ENCODE results near the gene MAMLD1. TPM values are rescaled to one million over a fixed set of nuclear protein-coding genes. Genes with fewer than 3 reads are reported as not detected.

MAMLD1 gene
- total RNA-seq, 1 experiment from 2014 or later = 0.48 TPM

- H3K27ac ChIP-seq (ENCODE audit: insufficient read length, low read depth, low read length) = no peak overlapping the region
- H2BK15ac ChIP-seq (ENCODE audit: low read depth, low read length) = no peak overlapping the region
- H3K9me3 ChIP-seq (ENCODE audit: control insufficient read depth, low read depth, low read length) = no peaks in the 10 kb centered on the region
- no peak overlapping the region for H4K5ac ChIP-seq (ENCODE audit: insufficient read length, low read depth, low read length)
- no CpG with 5 or more reads among the region's 6 CpGs for WGBS (ENCODE audit: extremely low coverage, insufficient read length, low lambda C conversion rate)
- H3K23me2 ChIP-seq (ENCODE audit: insufficient read length, low read depth, low read length, poor library complexity, severe bottlenecking) = no peaks in the 10 kb centered on the region
- H3K9ac ChIP-seq (ENCODE audit: extremely low read depth, insufficient read length, low read length) = no peak overlapping the region
- no peak overlapping the region for H3T11ph ChIP-seq (ENCODE audit: low read length)
- no peak overlapping the region for H4K8ac ChIP-seq (replicated peaks; ENCODE audit: insufficient read length, low read depth, low read length)
- H3K27me3 ChIP-seq (ENCODE audit: insufficient read depth, low read length) = no peaks in the 10 kb centered on the region
- H2BK5ac ChIP-seq (ENCODE audit: insufficient read length, low read length) = no peak overlapping the region
- no peak for DNase-seq
- H2AK5ac ChIP-seq (ENCODE audit: insufficient read length, low read length) = no peak overlapping the region
- TF ChIP-seq CTCF (conservative IDR thresholded peaks at IDR 0.05) = no peak
- no peak overlapping the region for H2BK20ac ChIP-seq (ENCODE audit: low read depth, low read length, poor library complexity, severe bottlenecking)
- H2BK12ac ChIP-seq (ENCODE audit: insufficient read length, low read depth, low read length) = no peak overlapping the region
- H2BK120ac ChIP-seq (ENCODE audit: low read depth, low read length, poor library complexity, severe bottlenecking) = no peak overlapping the region
- H3K18ac ChIP-seq (ENCODE audit: insufficient read length, low read depth, low read length) = no peak overlapping the region
- Mint-ChIP-seq H3K27ac (no peak overlapping the region), H3K27me3 (ENCODE audit: low read depth) (peaks cover 5% of the 10 kb centered on the region; the same call in 1 of the 2 replicates), H3K36me3 (ENCODE audit: insufficient read depth in 1 of 3, low read depth in 3 of 3) (peaks cover 0 to 4% (median 0%) of the 10 kb centered on the region in 3 experiments; a peak in 2 of 7 replicates), H3K9me3 (peaks cover 50 to 63% of the 10 kb centered on the region in 2 experiments), H3K4me1 (no peaks in the 10 kb centered on the region), H3K4me3 (no peak overlapping the region)
- no peaks in the 10 kb centered on the region for H3K79me2 ChIP-seq (ENCODE audit: insufficient read depth, low read length)
- H4K20me1 ChIP-seq (ENCODE audit: control insufficient read depth, insufficient read depth, insufficient read length) = no peaks in the 10 kb centered on the region
- H3K4me2 ChIP-seq (ENCODE audit: insufficient read depth, insufficient read length, low read length) = no peak overlapping the region
- H3K4me1 ChIP-seq (ENCODE audit: insufficient read depth, low read length) = no peaks in the 10 kb centered on the region
- no peak overlapping the region for H4K91ac ChIP-seq (ENCODE audit: insufficient read length, low read depth, low read length)
- no peak overlapping the region for H3K4ac ChIP-seq (ENCODE audit: low read depth, low read length)
- no peak overlapping the region for H3K23ac ChIP-seq (ENCODE audit: insufficient read length, low read depth, low read length)
- H3K56ac ChIP-seq (ENCODE audit: insufficient read length, low read depth, low read length) = no peak overlapping the region
- H2AFZ ChIP-seq (ENCODE audit: low read length) = no peak overlapping the region
- no peaks in the 10 kb centered on the region for H3K79me1 ChIP-seq (ENCODE audit: insufficient read depth, low read depth, low read length, poor library complexity, severe bottlenecking)
- H3K14ac ChIP-seq (ENCODE audit: insufficient read depth, low read length) = no peak overlapping the region
These were observed 26.1 kb upstream of the MAMLD1 start for GRCh38 chrX:150337026-150337425.
